Astrocyte (in vitro differentiated cells and primary cell): ENCODE data around the gene CCDC60.

ENCODE experiments used
- CTCF ChIP-seq: IDR thresholded peaks from 2 replicates; pipeline ENCODE4 v1.5.1; 2011; ENCODE audit warnings: low read depth, mild to moderate bottlenecking, inconsistent platforms, low read length, moderate library complexity; ENCODE audit not compliant: insufficient read depth
- EZH2 ChIP-seq: IDR thresholded peaks from 2 replicates; pipeline ENCODE4 v1.6.1; 2012; ENCODE audit warnings: mild to moderate bottlenecking, low read length, inconsistent platforms; ENCODE audit not compliant: insufficient read depth

DNA sequence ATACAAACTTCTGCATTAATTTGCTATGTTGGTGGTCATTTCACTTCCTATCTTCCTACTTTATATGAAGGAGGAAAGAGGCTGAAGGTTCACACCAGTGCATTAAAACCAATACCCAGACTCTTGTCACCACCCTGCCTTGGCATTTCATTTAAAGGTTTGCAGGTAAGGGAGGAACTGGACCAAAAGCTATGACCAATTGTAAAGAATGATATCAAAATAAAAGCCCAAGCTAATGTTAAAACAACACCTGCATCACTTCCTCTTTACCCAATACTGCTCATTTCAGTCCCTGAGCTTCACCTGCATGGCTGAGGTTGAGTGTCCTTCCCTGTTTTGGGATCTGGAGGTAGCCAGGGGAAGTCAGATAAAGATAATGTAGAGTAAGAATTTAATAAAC lies 211.8 kb downstream of the CCDC60 start:
- TF ChIP-seq CTCF (no peak), EZH2 (no peak)
